ENCODE measurements around the gene KCNIP1. TPM values are rescaled to one million over a fixed set of nuclear protein-coding genes. Genes with fewer than 3 reads are reported as not detected.

Gene KCNIP1
- total RNA-seq, 1 donor from 2014 or later = 5.3 TPM

GRCh38 chr5:170494041-170494440, 9.8 kb upstream of the KCNIP1 start:
- H3K27ac Mint-ChIP-seq = no peak overlapping the region
- TF ChIP-seq, protein P1, sequence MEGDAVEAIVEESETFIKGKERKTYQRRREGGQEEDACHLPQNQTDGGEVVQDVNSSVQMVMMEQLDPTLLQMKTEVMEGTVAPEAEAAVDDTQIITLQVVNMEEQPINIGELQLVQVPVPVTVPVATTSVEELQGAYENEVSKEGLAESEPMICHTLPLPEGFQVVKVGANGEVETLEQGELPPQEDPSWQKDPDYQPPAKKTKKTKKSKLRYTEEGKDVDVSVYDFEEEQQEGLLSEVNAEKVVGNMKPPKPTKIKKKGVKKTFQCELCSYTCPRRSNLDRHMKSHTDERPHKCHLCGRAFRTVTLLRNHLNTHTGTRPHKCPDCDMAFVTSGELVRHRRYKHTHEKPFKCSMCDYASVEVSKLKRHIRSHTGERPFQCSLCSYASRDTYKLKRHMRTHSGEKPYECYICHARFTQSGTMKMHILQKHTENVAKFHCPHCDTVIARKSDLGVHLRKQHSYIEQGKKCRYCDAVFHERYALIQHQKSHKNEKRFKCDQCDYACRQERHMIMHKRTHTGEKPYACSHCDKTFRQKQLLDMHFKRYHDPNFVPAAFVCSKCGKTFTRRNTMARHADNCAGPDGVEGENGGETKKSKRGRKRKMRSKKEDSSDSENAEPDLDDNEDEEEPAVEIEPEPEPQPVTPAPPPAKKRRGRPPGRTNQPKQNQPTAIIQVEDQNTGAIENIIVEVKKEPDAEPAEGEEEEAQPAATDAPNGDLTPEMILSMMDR (conservative IDR thresholded peaks at IDR 0.05) = no peak
- no peaks in the 10 kb centered on the region for H3K9me3 Mint-ChIP-seq
- no peak overlapping the region for H3K4me3 Mint-ChIP-seq
- H3K4me1 Mint-ChIP-seq (ENCODE audit: unreplicated experiment) = peaks cover 46% of the 10 kb centered on the region
- peaks cover 46% of the 10 kb centered on the region for H3K27me3 Mint-ChIP-seq
- no peak for DNase-seq (ENCODE audit: extremely low spot score, unreplicated experiment)
- H3K36me3 Mint-ChIP-seq = no peaks in the 10 kb centered on the region

- Mint-ChIP-seq H3K36me3 (no peaks in the 10 kb centered on the region), H3K27me3 (peaks cover 61% of the 10 kb centered on the region), H3K4me1 (ENCODE audit: unreplicated experiment) (peaks cover 46% of the 10 kb centered on the region), H3K4me3 (no peak overlapping the region), H3K9me3 (no peaks in the 10 kb centered on the region), H3K27ac (no peak overlapping the region)
- TF ChIP-seq, protein P1 (conservative IDR thresholded peaks at IDR 0.05) = no peak
- DNase-seq (ENCODE audit: extremely low spot score, unreplicated experiment) = no peak
These were observed 7.8 kb upstream of the KCNIP1 start for GRCh38 chr5:170495825-170496661.

GRCh38 chr5:170496662-170497028, 7.2 kb upstream of the KCNIP1 start:
- H3K9me3 Mint-ChIP-seq = no peaks in the 10 kb centered on the region
- H3K27ac Mint-ChIP-seq = no peak overlapping the region
- peaks cover 64% of the 10 kb centered on the region for H3K27me3 Mint-ChIP-seq
- no peaks in the 10 kb centered on the region for H3K36me3 Mint-ChIP-seq
- TF ChIP-seq, protein P1 (conservative IDR thresholded peaks at IDR 0.05) = no peak
- peaks cover 43% of the 10 kb centered on the region for H3K4me1 Mint-ChIP-seq (ENCODE audit: unreplicated experiment)
- no peak overlapping the region for H3K4me3 Mint-ChIP-seq
- no peak for DNase-seq (ENCODE audit: extremely low spot score, unreplicated experiment)

GRCh38 chr5:170497311-170498038, 6.3 kb upstream of the KCNIP1 start:
- H3K27me3 Mint-ChIP-seq = peaks cover 69% of the 10 kb centered on the region
- H3K9me3 Mint-ChIP-seq = no peaks in the 10 kb centered on the region
- no peaks in the 10 kb centered on the region for H3K36me3 Mint-ChIP-seq
- H3K4me3 Mint-ChIP-seq = no peak overlapping the region
- peaks cover 43% of the 10 kb centered on the region for H3K4me1 Mint-ChIP-seq (ENCODE audit: unreplicated experiment)
- DNase-seq (ENCODE audit: extremely low spot score, unreplicated experiment) = peak; percentile 75
- TF ChIP-seq, protein P1 (conservative IDR thresholded peaks at IDR 0.05) = no peak
- H3K27ac Mint-ChIP-seq = peak overlapping the region; percentile 61

DNA sequence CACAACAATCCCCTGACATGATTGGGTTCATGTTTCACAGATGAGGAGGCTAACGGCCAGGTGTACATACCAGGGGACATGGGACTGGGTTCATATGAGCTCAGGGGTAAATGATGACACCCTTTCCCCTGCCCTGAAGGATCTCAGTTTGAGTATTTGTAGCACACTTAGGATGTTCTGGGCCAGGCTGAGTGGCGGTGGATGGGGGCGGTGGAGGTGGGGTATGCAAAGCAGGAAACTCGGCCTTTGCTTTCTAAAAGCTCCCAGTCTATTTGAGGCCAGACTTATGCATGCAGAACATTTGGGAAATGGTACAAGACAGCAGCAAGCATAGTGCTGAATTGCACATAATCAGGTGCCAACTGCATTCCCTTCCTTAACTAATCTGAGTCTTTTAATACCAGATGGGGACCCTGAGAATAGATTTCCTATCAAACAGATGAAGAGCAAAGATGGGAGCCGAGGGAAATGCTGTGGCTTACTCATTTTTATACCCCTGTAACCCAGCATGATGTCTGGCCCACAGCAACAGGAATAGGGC, 4.9 kb upstream of the KCNIP1 start:
- Mint-ChIP-seq H3K9me3 (no peaks in the 10 kb centered on the region), H3K27ac (no peak overlapping the region), H3K27me3 (peaks cover 72% of the 10 kb centered on the region), H3K36me3 (no peaks in the 10 kb centered on the region), H3K4me3 (no peak overlapping the region), H3K4me1 (ENCODE audit: unreplicated experiment) (peaks cover 43% of the 10 kb centered on the region)
- TF ChIP-seq, protein P1 (conservative IDR thresholded peaks at IDR 0.05) = no peak
- no peak for DNase-seq (ENCODE audit: extremely low spot score, unreplicated experiment)

Measured in type B pancreatic cell (in vitro differentiated cells).